H1 (cell line): Measurements from ENCODE around the gene MRM3. TPM values are rescaled to one million over a fixed set of nuclear protein-coding genes. Genes with fewer than 3 reads are reported as not detected.

Source experiments
- CTCF ChIA-PET: fragments of 300-600 bp; sonication (Branson Sonifier 250); formaldehyde crosslinking; loops from one replicate; lab custom pipeline; 2021; ENCODE audit not compliant: partially characterized antibody; lab: Charles Lee
- POLR2A ChIA-PET: fragments of 300-600 bp; sonication (Branson Sonifier 250); formaldehyde crosslinking; loops from one replicate; lab custom pipeline; 2021; ENCODE audit warnings: inconsistent platforms; ENCODE audit not compliant: partially characterized antibody; lab: Charles Lee
- DNase-seq, 2 experiments: peaks; one replicate each; pipeline versions ENCODE4 v3.0.0 to v3.0.0-alpha.2; 2010 to 2022; ENCODE audit warnings: low spot score in 2 of 2, low read depth in 1 of 2, mixed read lengths in 1 of 2
- FAIRE-seq: peaks from 2 replicates; lab custom pipeline; 2011; peaks lifted over from hg19 to GRCh38; lab: Jason Lieb, UNC
- H2AFZ ChIP-seq: 2 replicates; pipeline ENCODE4 v1.8.1; 2012; ENCODE audit warnings: low read length, inconsistent platforms
- H2AK5ac ChIP-seq: 2 replicates; pipeline ENCODE4 v1.6.1; 2013; ENCODE audit warnings: low read depth, low read length
- H2BK120ac ChIP-seq: replicated peaks from 2 replicates; pipeline ENCODE3; 2013; ENCODE audit warnings: low read depth, low read length, inconsistent platforms
- H2BK12ac ChIP-seq: 2 replicates; pipeline ENCODE4 v1.6.1; 2013; ENCODE audit warnings: low read depth, low read length
- H2BK15ac ChIP-seq: 2 replicates; pipeline ENCODE4 v1.6.1; 2013; ENCODE audit warnings: low read length
- H2BK20ac ChIP-seq: 2 replicates; pipeline ENCODE4 v1.6.1; 2013; ENCODE audit warnings: low read length
- H2BK5ac ChIP-seq: 2 replicates; pipeline ENCODE4 v1.6.1; 2013; ENCODE audit warnings: low read depth, low read length
- H3K14ac ChIP-seq: 2 replicates; pipeline ENCODE4 v1.6.1; 2013; ENCODE audit warnings: inconsistent platforms; ENCODE audit not compliant: insufficient read length
- H3K18ac ChIP-seq: 2 replicates; pipeline ENCODE4 v1.6.1; 2013; ENCODE audit warnings: low read length; ENCODE audit errors: extremely low read depth
- H3K23ac ChIP-seq: 2 replicates; pipeline ENCODE4 v1.6.1; 2013; ENCODE audit warnings: inconsistent platforms; ENCODE audit not compliant: insufficient read length
- H3K23me2 ChIP-seq: 2 replicates; pipeline ENCODE4 v1.6.1; 2013; ENCODE audit warnings: low read depth, low read length
- H3K27ac ChIP-seq: 2 replicates; pipeline ENCODE4 v1.6.1; 2011; ENCODE audit warnings: low read depth, low read length, inconsistent platforms
- H3K27me3 ChIP-seq, 4 experiments: replicated peaks in 1 of 4; 1 replicate in 1 of 4; 2 replicates in 3 of 4; pipeline versions ENCODE4 v1.6.1 to v1.8.1; 2011 to 2013; ENCODE audit warnings: low read length in 3 of 4, mild to moderate bottlenecking in 3 of 4, inconsistent platforms in 2 of 4, mixed read lengths in 2 of 4, moderate library complexity in 1 of 4; ENCODE audit not compliant: control insufficient read depth in 3 of 4, insufficient read depth in 3 of 4; ENCODE audit errors: extremely low read depth in 1 of 4
- H3K36me3 ChIP-seq, 4 experiments: 2 replicates each; pipeline versions ENCODE4 v1.6.1 to v1.8.1; 2011 to 2013; ENCODE audit warnings: mild to moderate bottlenecking in 4 of 4, low read length in 3 of 4, moderate library complexity in 2 of 4, control low read depth in 1 of 4, inconsistent platforms in 1 of 4; ENCODE audit not compliant: insufficient read depth in 4 of 4, control insufficient read depth in 2 of 4
- H3K4ac ChIP-seq: replicated peaks from 2 replicates; pipeline ENCODE3; 2013; ENCODE audit warnings: low read length, low read depth, mixed read lengths, inconsistent platforms; ENCODE audit not compliant: insufficient read length
- H3K4me1 ChIP-seq, 4 experiments: replicated peaks in 1 of 4; 1 replicate in 1 of 4; 2 replicates in 3 of 4; pipeline versions ENCODE4 v1.6.1 to v1.8.1; 2011 to 2013; ENCODE audit warnings: low read length in 3 of 4, inconsistent platforms in 2 of 4, mixed read lengths in 1 of 4; ENCODE audit not compliant: insufficient read depth in 4 of 4, control insufficient read depth in 3 of 4
- H3K4me2 ChIP-seq, 2 experiments: 2 replicates each; pipeline versions ENCODE4 v1.6.1 to v1.8.1; 2011 to 2013; ENCODE audit warnings: low read depth in 2 of 2, low read length in 2 of 2, control low read depth in 1 of 2, inconsistent platforms in 1 of 2, mild to moderate bottlenecking in 1 of 2; ENCODE audit not compliant: insufficient read depth in 1 of 2
- H3K4me3 ChIP-seq, 4 experiments: fragments of 200-600, 300-600 bp in 1 of 4; sonication (generic), shearing (Covaris generic), sonication (Bioruptor Twin) in 1 of 4; 2 replicates each; pipeline versions ENCODE4 v1.5.1 to v1.8.1; 2011 to 2016; ENCODE audit warnings: low read length in 4 of 4, low read depth in 3 of 4, control low read depth in 2 of 4, inconsistent platforms in 2 of 4, mild to moderate bottlenecking in 2 of 4, mixed read lengths in 1 of 4, moderate library complexity in 1 of 4; ENCODE audit not compliant: insufficient read depth in 2 of 4; ENCODE audit errors: extremely low read depth in 1 of 4
- H3K56ac ChIP-seq: replicated peaks from 2 replicates; pipeline ENCODE3; 2013; ENCODE audit warnings: low read depth, mild to moderate bottlenecking, mixed read lengths, low read length, inconsistent platforms; ENCODE audit not compliant: insufficient read length
- H3K79me1 ChIP-seq: 2 replicates; pipeline ENCODE4 v1.6.1; 2013; ENCODE audit warnings: low read depth, low read length, control low read depth
- H3K79me2 ChIP-seq, 2 experiments: 2 replicates each; pipeline versions ENCODE4 v1.6.1 to v1.8.1; 2012 to 2013; ENCODE audit warnings: low read length in 2 of 2, mild to moderate bottlenecking in 2 of 2, inconsistent platforms in 1 of 2; ENCODE audit not compliant: insufficient read depth in 2 of 2, control insufficient read depth in 1 of 2
- H3K9ac ChIP-seq, 4 experiments: replicated peaks in 1 of 4; 1 replicate in 1 of 4; 2 replicates in 3 of 4; pipeline versions ENCODE4 v1.6.1 to v1.8.1; 2011 to 2013; ENCODE audit warnings: low read depth in 3 of 4, low read length in 3 of 4, control low read depth in 2 of 4, mild to moderate bottlenecking in 2 of 4, moderate library complexity in 2 of 4, inconsistent platforms in 1 of 4; ENCODE audit errors: extremely low read depth in 1 of 4
- H3K9me3 ChIP-seq, 2 experiments: 2 replicates each; pipeline versions ENCODE4 v1.6.1 to v1.8.1; 2012 to 2013; ENCODE audit warnings: mild to moderate bottlenecking in 2 of 2, moderate library complexity in 2 of 2, control low read depth in 1 of 2, inconsistent platforms in 1 of 2, low read depth in 1 of 2, low read length in 1 of 2, mixed read lengths in 1 of 2; ENCODE audit not compliant: insufficient read depth in 2 of 2
- H4K20me1 ChIP-seq, 2 experiments: replicated peaks in 1 of 2; 2 replicates each; pipeline versions ENCODE3 to v1.8.1; 2011 to 2013; ENCODE audit warnings: inconsistent platforms in 2 of 2, low read length in 2 of 2, mild to moderate bottlenecking in 1 of 2; ENCODE audit not compliant: insufficient read depth in 2 of 2, control insufficient read depth in 1 of 2
- H4K5ac ChIP-seq: 2 replicates; pipeline ENCODE4 v1.6.1; 2013; ENCODE audit warnings: low read length, low read depth, mixed read lengths, inconsistent platforms; ENCODE audit not compliant: insufficient read length
- H4K8ac ChIP-seq: 2 replicates; pipeline ENCODE4 v1.8.0; 2013; ENCODE audit warnings: mild to moderate bottlenecking, moderate library complexity, low read length, inconsistent platforms; ENCODE audit not compliant: insufficient read depth; ENCODE audit errors: extremely low read depth
- H4K91ac ChIP-seq: replicated peaks from 2 replicates; pipeline ENCODE3; 2013; ENCODE audit warnings: low read length, mixed read lengths, inconsistent platforms; ENCODE audit not compliant: insufficient read length
- CREB1 ChIP-seq: IDR thresholded peaks from 2 replicates; pipeline ENCODE4 v1.6.1; 2012; ENCODE audit warnings: inconsistent platforms
- EZH2 ChIP-seq: fragments of 200-600 bp; sonication (generic); IDR thresholded peaks from 2 replicates; pipeline ENCODE4 v1.7.1; 2012; ENCODE audit warnings: low read depth, mild to moderate bottlenecking, moderate library complexity, low read length, inconsistent platforms; ENCODE audit not compliant: severe bottlenecking
- POLR2AphosphoS5 ChIP-seq: IDR thresholded peaks from 2 replicates; pipeline ENCODE4 v1.6.1; 2011; ENCODE audit warnings: low read depth, low read length
- whole genome bisulfite sequencing, 2 experiments: shearing (Covaris generic) in 1 of 2; methylation state at CpG; one replicate each; pipeline versions ENCODE4 v1.1.6 to v1.1.7; 2013 to 2015; ENCODE audit warnings: low lambda C conversion rate in 2 of 2, mixed read lengths in 2 of 2, inconsistent platforms in 1 of 2, low coverage in 1 of 2, missing lambda C conversion rate in 1 of 2; ENCODE audit not compliant: insufficient replicate concordance in 2 of 2, insufficient coverage in 1 of 2, insufficient read length in 1 of 2; ENCODE audit errors: extremely low coverage in 1 of 2, missing lambda C conversion rate in 1 of 2; 5-methylcytosine and 5-hydroxymethylcytosine counted together
- polyA plus RNA-seq, 7 experiments: library from polyadenylated mRNA; depleted of rRNA in 3 of 7; stranded (reverse) in 5 of 7; unstranded in 2 of 7; fragments of >200 nt in 5 of 7; fragments of 200-250 nt in 2 of 7; gene quantifications; 1 replicate in 5 of 7; 2 replicates in 1 of 7; 4 replicates in 1 of 7; pipeline versions ENCODE4 v1.2.1 to v1.2.3, GENCODE V29; 2011 to 2013; ENCODE audit warnings: missing spikeins in 2 of 7, mixed read lengths in 2 of 7
- total RNA-seq: library from RNA; stranded (reverse); fragmentation: NEBNext Ultra II Directional; extraction: Animal tissue kit (Norgen Biotek cat#: 25700); gene quantifications from 2 replicates; pipeline ENCODE4 v1.2.1, GENCODE V29; 2021

MRM3 gene
- total and polyA plus RNA-seq, 2 of the 8 experiments (the other 6 are each of a cell fraction or from before 2014, with no cell fraction given): 10.1 to 20.8 TPM

GRCh38 chr17:791829-792228 is 9.7 kb downstream of the MRM3 start:
- Histone ChIP-seq H4K91ac (no peak overlapping the region), H2BK20ac (no peak overlapping the region), H2BK12ac (no peak overlapping the region), H3K4ac (no peak overlapping the region), H2AFZ (no peak overlapping the region), H3K79me2 (no peaks in the 10 kb centered on the region), H2BK120ac (no peak overlapping the region), H3K36me3 (peaks cover 4 to 21% (median 13%) of the 10 kb centered on the region in 4 experiments; a peak in 7 of 8 replicates), H3K27me3 (no peaks in the 10 kb centered on the region), H3K4me1 (peaks cover 0 to 13% (median 3%) of the 10 kb centered on the region in 4 experiments; a peak in 6 of 7 replicates), H4K20me1 (peaks cover 0 to 9% of the 10 kb centered on the region in 2 experiments), H3K23ac (no peak overlapping the region), H3K14ac (no peak overlapping the region), H3K4me3 (no peak overlapping the region), H2AK5ac (no peak overlapping the region), H3K9ac (no peak overlapping the region), H2BK15ac (no peak overlapping the region), H3K56ac (no peak overlapping the region), H4K8ac (no peak overlapping the region), H3K23me2 (no peaks in the 10 kb centered on the region), H3K18ac (no peak overlapping the region), H3K9me3 (no peaks in the 10 kb centered on the region), H3K79me1 (no peaks in the 10 kb centered on the region; the same call in 1 of the 2 replicates), H3K27ac (no peak overlapping the region), H3K4me2 (no peak overlapping the region; a peak in 1 of 4 replicates), H4K5ac (no peak overlapping the region), H2BK5ac (no peak overlapping the region)
- FAIRE-seq (no peak), DNase-seq (no peak)
- TF ChIP-seq CREB1 (no peak), EZH2 (no peak), POLR2AphosphoS5 (peak; percentile 10; the same call in 1 of the 2 replicates)
- WGBS, 2 experiments: 91% methylated on average over 19 of the region's 19 CpGs; no CpG with 5 or more reads in 1 of the 2 experiments
- ChIA-PET CTCF (interaction anchor here (0.9 to 17.5 kb wide), 6 partner anchors 9 to 205 kb away, joined by 3 to 258 read pairs (median 4); partner anchors contain the start of genes NXN and TIMM22), POLR2A (interaction anchor here (0.9 to 4.1 kb wide), 10 partner anchors 10 to 205 kb away, joined by 3 to 21 read pairs (median 6); partner anchors contain the start of genes GLOD4, MRM3, NXN and TIMM22)
